ENCODE measurements around the gene PPP1R12B.

DNA sequence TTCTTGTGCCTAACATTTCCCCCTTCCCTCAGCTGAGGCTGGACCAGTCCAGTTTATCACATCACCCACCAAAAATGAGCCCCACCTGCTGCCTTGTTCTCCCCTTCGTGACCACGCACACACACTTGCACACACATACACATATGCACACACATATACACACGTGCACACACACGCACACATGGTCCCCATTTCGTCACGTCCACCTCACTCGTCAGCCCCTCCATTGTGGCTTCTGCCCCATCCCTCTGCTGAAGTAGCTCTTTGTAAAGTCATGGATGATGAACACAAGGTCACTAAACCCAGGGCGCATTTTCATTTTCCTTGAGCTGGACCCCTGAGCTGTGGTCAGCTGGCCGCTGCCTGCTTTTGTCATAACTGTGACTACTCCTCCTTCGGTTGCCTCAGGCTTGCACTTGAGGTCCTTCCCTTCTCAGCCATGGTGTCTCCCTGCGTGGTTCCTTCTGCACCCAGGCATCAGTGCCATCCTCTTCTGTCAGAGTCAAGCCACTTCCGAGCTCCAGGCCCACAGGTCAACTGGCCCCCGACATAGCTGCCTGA is 267.9 kb downstream of the PPP1R12B start:
- TF ChIP-seq EZH2 (IDR thresholded peaks at IDR 0.05; ENCODE audit: borderline replicate concordance, low read depth, low read length, poor library complexity, severe bottlenecking): no peak
- TF ChIP-seq, protein P1, sequence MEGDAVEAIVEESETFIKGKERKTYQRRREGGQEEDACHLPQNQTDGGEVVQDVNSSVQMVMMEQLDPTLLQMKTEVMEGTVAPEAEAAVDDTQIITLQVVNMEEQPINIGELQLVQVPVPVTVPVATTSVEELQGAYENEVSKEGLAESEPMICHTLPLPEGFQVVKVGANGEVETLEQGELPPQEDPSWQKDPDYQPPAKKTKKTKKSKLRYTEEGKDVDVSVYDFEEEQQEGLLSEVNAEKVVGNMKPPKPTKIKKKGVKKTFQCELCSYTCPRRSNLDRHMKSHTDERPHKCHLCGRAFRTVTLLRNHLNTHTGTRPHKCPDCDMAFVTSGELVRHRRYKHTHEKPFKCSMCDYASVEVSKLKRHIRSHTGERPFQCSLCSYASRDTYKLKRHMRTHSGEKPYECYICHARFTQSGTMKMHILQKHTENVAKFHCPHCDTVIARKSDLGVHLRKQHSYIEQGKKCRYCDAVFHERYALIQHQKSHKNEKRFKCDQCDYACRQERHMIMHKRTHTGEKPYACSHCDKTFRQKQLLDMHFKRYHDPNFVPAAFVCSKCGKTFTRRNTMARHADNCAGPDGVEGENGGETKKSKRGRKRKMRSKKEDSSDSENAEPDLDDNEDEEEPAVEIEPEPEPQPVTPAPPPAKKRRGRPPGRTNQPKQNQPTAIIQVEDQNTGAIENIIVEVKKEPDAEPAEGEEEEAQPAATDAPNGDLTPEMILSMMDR (conservative IDR thresholded peaks at IDR 0.05; ENCODE audit: low read depth, low read length): no peak

Data from A673 (cell line).